Measurements from ENCODE around the gene MAGI2. TPM values are rescaled to one million over a fixed set of nuclear protein-coding genes. Genes with fewer than 3 reads are reported as not detected.

The MAGI2 gene
- polyA plus RNA-seq, 3 donors: 0.03 to 0.11 TPM; not detected in 1

DNA sequence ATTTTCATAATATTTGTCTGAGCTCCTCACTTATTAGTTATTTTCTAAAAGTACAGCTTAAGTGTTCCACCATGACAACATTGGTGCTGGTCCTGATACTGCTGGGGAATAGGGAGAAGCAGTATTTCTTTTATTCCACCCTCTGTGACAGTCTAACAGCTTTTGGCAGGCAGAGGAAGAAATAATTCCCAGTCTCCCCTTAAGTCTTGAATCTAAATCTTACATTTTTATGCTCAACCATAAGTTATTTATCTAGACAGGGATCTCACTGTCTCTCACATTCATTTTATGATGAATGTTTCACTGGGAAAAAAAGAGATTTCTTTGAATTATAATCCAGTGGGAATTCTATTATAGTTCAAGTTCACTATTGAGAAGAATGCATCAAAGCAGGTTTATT, 71.5 kb downstream of the MAGI2 start:
- no peaks in the 10 kb centered on the region for H3K4me1 ChIP-seq (ENCODE audit: control insufficient read depth in 1 of 2, insufficient read depth in 2 of 2, low read length in 2 of 2)
- no peaks in the 10 kb centered on the region for H4K20me1 ChIP-seq (ENCODE audit: insufficient read depth, low read length)
- H3K9me3 Mint-ChIP-seq: peaks cover 0 to 2% (median 0%) of the 10 kb centered on the region in 7 donors
- H3K9me3 ChIP-seq (replicated peaks in 1 of 2; ENCODE audit: control insufficient read depth in 1 of 2, insufficient read depth in 1 of 2, low read length in 2 of 2): no peaks in the 10 kb centered on the region
- H3K4me3 Mint-ChIP-seq: no peak overlapping the region
- no peak overlapping the region for H3K4me2 ChIP-seq (replicated peaks; ENCODE audit: extremely low read depth, low read length, poor library complexity, severe bottlenecking)
- no peaks in the 10 kb centered on the region for H3K27me3 ChIP-seq (ENCODE audit: control insufficient read depth in 2 of 2, insufficient read depth in 2 of 2, low read length in 2 of 2)
- H3K27ac Mint-ChIP-seq: no peak overlapping the region
- H3K4me1 Mint-ChIP-seq: no peaks in the 10 kb centered on the region
- no peak overlapping the region for H2AFZ ChIP-seq (ENCODE audit: insufficient read depth, low read depth, low read length, poor library complexity, severe bottlenecking)
- no peaks in the 10 kb centered on the region for H3K36me3 ChIP-seq (replicated peaks in 1 of 2; ENCODE audit: control insufficient read depth in 1 of 2, insufficient read depth in 2 of 2, low read length in 2 of 2)
- H3K79me2 ChIP-seq (ENCODE audit: insufficient read depth, low read length): no peaks in the 10 kb centered on the region
- no peaks in the 10 kb centered on the region for H3K27me3 Mint-ChIP-seq (ENCODE audit: low read depth in 3 of 3)
- no peak overlapping the region for H3K4me3 ChIP-seq (replicated peaks in 1 of 3; ENCODE audit: low read depth in 2 of 3, low read length in 3 of 3)
- intact Hi-C loops (cut with micrococcal nuclease): no loop called here
- no peaks in the 10 kb centered on the region for H3K36me3 Mint-ChIP-seq
- TF ChIP-seq, protein P1, sequence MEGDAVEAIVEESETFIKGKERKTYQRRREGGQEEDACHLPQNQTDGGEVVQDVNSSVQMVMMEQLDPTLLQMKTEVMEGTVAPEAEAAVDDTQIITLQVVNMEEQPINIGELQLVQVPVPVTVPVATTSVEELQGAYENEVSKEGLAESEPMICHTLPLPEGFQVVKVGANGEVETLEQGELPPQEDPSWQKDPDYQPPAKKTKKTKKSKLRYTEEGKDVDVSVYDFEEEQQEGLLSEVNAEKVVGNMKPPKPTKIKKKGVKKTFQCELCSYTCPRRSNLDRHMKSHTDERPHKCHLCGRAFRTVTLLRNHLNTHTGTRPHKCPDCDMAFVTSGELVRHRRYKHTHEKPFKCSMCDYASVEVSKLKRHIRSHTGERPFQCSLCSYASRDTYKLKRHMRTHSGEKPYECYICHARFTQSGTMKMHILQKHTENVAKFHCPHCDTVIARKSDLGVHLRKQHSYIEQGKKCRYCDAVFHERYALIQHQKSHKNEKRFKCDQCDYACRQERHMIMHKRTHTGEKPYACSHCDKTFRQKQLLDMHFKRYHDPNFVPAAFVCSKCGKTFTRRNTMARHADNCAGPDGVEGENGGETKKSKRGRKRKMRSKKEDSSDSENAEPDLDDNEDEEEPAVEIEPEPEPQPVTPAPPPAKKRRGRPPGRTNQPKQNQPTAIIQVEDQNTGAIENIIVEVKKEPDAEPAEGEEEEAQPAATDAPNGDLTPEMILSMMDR (IDR thresholded peaks at IDR 0.05): no peak
- no peak for DNase-seq
- H3K27ac ChIP-seq (ENCODE audit: low read depth in 1 of 2, low read length in 2 of 2): no peak overlapping the region
- no peak overlapping the region for H3K9ac ChIP-seq (ENCODE audit: insufficient read depth, low read length, poor library complexity, severe bottlenecking)

DNA sequence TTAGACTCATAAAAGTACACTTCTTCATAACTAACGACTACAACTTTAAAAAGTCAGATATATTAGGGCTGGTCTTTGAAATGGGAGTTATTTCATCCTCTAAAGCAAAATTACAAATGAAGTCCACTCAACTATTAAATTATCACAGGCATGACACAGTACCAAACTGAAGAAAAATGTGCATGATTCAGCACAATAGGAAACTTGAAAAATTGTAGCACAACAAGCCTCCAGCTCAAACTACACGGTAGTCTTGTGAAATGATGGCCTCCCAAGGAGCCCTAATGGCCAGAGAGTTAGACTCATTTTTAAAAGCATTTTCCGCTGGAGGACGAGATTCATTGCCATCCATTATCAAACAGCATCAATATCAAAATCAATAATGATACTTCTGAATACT, 76.4 kb downstream of the MAGI2 start:
- Histone ChIP-seq H2AFZ (ENCODE audit: insufficient read depth, low read depth, low read length, poor library complexity, severe bottlenecking) (no peak overlapping the region), H3K36me3 (replicated peaks in 1 of 2; ENCODE audit: control insufficient read depth in 1 of 2, insufficient read depth in 2 of 2, low read length in 2 of 2) (no peaks in the 10 kb centered on the region), H3K79me2 (ENCODE audit: insufficient read depth, low read length) (no peaks in the 10 kb centered on the region), H4K20me1 (ENCODE audit: insufficient read depth, low read length) (no peaks in the 10 kb centered on the region), H3K4me1 (ENCODE audit: control insufficient read depth in 1 of 2, insufficient read depth in 2 of 2, low read length in 2 of 2) (no peaks in the 10 kb centered on the region), H3K9ac (ENCODE audit: insufficient read depth, low read length, poor library complexity, severe bottlenecking) (no peak overlapping the region), H3K4me2 (replicated peaks; ENCODE audit: extremely low read depth, low read length, poor library complexity, severe bottlenecking) (no peak overlapping the region), H3K27ac (ENCODE audit: low read depth in 1 of 2, low read length in 2 of 2) (no peak overlapping the region), H3K27me3 (ENCODE audit: control insufficient read depth in 2 of 2, insufficient read depth in 2 of 2, low read length in 2 of 2) (no peaks in the 10 kb centered on the region), H3K9me3 (replicated peaks in 1 of 2; ENCODE audit: control insufficient read depth in 1 of 2, insufficient read depth in 1 of 2, low read length in 2 of 2) (no peaks in the 10 kb centered on the region), H3K4me3 (replicated peaks in 1 of 3; ENCODE audit: low read depth in 2 of 3, low read length in 3 of 3) (no peak overlapping the region)
- H3K27ac Mint-ChIP-seq: no peak overlapping the region
- 17% methylated on average over 1 of the region's 4 CpGs for WGBS (ENCODE audit: insufficient coverage)
- H3K4me3 Mint-ChIP-seq: no peak overlapping the region
- TF ChIP-seq, protein P1 (IDR thresholded peaks at IDR 0.05): no peak
- no peaks in the 10 kb centered on the region for H3K4me1 Mint-ChIP-seq
- no peak for DNase-seq
- intact Hi-C loops (cut with micrococcal nuclease): no loop called here
- H3K9me3 Mint-ChIP-seq: peaks cover 0 to 2% (median 0%) of the 10 kb centered on the region in 7 donors
- no peaks in the 10 kb centered on the region for H3K36me3 Mint-ChIP-seq
- no peaks in the 10 kb centered on the region for H3K27me3 Mint-ChIP-seq (ENCODE audit: low read depth in 3 of 3)

Measured in CD14-positive monocyte (primary cell).